ENCODE measurements around the gene ARFGEF2. TPM values are rescaled to one million over a fixed set of nuclear protein-coding genes. Genes with fewer than 3 reads are reported as not detected.

Gene ARFGEF2
- total RNA-seq, 6 experiments from 2014 or later = 23.4 to 30.0 (median 26.9) TPM

DNA sequence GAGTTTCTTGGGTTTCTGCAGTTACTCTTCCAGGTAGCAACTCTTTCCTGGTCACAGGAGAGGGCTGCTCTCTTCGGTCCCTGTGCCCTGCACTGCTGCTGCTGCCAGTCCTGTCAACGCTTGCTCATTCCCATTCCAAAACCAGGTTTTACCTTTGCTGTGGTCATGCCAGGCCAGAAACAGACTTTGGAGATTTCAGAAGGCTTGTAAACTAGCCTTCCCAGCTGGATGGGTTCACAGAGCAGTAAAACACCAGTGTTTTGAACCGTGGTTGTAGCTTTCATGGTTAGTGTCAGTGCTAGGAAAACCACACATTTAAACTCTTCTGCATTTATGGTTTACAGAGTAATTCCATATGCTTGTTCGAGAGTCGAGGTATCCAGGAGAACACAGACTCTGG is 16.2 kb downstream of the ARFGEF2 start:
- H3K4me3 ChIP-seq = no peak overlapping the region
- no peaks in the 10 kb centered on the region for H3K9me3 ChIP-seq
- TF ChIP-seq, protein P1, sequence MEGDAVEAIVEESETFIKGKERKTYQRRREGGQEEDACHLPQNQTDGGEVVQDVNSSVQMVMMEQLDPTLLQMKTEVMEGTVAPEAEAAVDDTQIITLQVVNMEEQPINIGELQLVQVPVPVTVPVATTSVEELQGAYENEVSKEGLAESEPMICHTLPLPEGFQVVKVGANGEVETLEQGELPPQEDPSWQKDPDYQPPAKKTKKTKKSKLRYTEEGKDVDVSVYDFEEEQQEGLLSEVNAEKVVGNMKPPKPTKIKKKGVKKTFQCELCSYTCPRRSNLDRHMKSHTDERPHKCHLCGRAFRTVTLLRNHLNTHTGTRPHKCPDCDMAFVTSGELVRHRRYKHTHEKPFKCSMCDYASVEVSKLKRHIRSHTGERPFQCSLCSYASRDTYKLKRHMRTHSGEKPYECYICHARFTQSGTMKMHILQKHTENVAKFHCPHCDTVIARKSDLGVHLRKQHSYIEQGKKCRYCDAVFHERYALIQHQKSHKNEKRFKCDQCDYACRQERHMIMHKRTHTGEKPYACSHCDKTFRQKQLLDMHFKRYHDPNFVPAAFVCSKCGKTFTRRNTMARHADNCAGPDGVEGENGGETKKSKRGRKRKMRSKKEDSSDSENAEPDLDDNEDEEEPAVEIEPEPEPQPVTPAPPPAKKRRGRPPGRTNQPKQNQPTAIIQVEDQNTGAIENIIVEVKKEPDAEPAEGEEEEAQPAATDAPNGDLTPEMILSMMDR (IDR thresholded peaks at IDR 0.05) = no peak
- TF ChIP-seq POLR2A (IDR thresholded peaks at IDR 0.05) = no peak
- ATAC-seq (peak in 3 of 4 donors; percentile 50 to 86 (median 75)), DNase-seq (no peak)
- intact Hi-C loops (cut with DNase I) = no loop called here
- H3K27ac ChIP-seq = peak overlapping the region in 1 of 3 donors; percentile 60
- peaks cover 0 to 14% (median 0%) of the 10 kb centered on the region in 4 donors for H3K36me3 ChIP-seq
- no peaks in the 10 kb centered on the region for H3K27me3 ChIP-seq
- H3K4me1 ChIP-seq = peaks cover 0 to 44% (median 13%) of the 10 kb centered on the region in 4 donors
- 43% methylated on average over 5 of the region's 5 CpGs for WGBS (ENCODE audit: insufficient coverage, low coverage, low lambda C conversion rate, missing lambda C conversion rate)

DNA sequence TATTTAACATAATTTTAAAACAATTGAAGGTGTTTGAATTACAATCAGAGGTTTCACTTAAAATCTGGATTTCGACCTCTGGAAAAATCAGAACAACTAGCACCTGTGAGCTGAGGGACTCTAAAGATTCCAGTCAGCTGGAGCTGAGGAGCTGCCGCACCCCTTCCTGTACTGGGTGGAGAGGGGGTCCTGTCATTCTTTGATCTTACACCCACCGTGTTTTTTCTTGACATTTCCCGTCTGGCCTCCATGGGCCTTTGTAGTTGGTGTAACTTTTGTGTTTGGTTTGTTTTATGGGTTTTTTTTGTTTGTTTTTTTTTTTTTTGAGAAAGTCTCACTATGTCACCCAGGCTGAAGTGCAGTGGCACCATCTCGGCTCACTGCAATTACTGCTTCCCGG is 17.2 kb downstream of the ARFGEF2 start:
- H3K4me3 ChIP-seq = no peak overlapping the region
- 69% methylated on average over 6 of the region's 6 CpGs for WGBS (ENCODE audit: insufficient coverage, low coverage, low lambda C conversion rate, missing lambda C conversion rate)
- no peaks in the 10 kb centered on the region for H3K9me3 ChIP-seq
- intact Hi-C loops (cut with DNase I) = no loop called here
- TF ChIP-seq, protein P1 (IDR thresholded peaks at IDR 0.05) = no peak
- TF ChIP-seq POLR2A (IDR thresholded peaks at IDR 0.05) = no peak
- H3K27ac ChIP-seq = no peak overlapping the region
- H3K27me3 ChIP-seq = no peaks in the 10 kb centered on the region
- peaks cover 0 to 23% (median 1%) of the 10 kb centered on the region in 4 donors for H3K36me3 ChIP-seq
- H3K4me1 ChIP-seq = peaks cover 0 to 34% (median 8%) of the 10 kb centered on the region in 4 donors
- no peak for DNase-seq
- no peak for ATAC-seq

DNA sequence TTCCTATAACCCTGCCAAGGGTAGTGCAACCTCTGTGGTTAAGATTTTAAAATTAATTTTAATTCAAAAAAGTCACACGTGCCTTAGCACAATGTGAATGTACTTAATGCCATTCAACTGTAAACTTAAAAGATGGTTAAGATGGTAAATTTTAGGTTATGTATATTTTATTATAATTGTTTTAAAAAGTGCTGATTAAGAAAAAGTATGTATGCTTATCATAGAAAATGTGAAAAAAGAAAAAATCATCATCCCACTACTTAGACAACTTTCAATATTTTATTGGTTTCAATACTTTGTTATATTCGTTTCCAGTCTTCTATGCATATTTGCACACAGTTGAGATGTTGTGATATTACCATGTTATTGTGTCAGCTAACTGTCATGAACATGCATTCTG is 18.7 kb downstream of the ARFGEF2 start:
- WGBS (ENCODE audit: insufficient coverage, low coverage, low lambda C conversion rate, missing lambda C conversion rate) = 61% methylated on average over 2 of the region's 2 CpGs
- DNase-seq = no peak
- H3K36me3 ChIP-seq = peaks cover 0 to 32% (median 9%) of the 10 kb centered on the region in 4 donors
- H3K27ac ChIP-seq = no peak overlapping the region
- no peaks in the 10 kb centered on the region for H3K9me3 ChIP-seq
- H3K4me3 ChIP-seq = no peak overlapping the region
- no peaks in the 10 kb centered on the region for H3K27me3 ChIP-seq
- TF ChIP-seq, protein P1 (IDR thresholded peaks at IDR 0.05) = no peak
- TF ChIP-seq POLR2A (IDR thresholded peaks at IDR 0.05) = no peak
- intact Hi-C loops (cut with DNase I) = no loop called here
- no peak for ATAC-seq
- H3K4me1 ChIP-seq = peaks cover 0 to 25% (median 2%) of the 10 kb centered on the region in 4 donors

DNA sequence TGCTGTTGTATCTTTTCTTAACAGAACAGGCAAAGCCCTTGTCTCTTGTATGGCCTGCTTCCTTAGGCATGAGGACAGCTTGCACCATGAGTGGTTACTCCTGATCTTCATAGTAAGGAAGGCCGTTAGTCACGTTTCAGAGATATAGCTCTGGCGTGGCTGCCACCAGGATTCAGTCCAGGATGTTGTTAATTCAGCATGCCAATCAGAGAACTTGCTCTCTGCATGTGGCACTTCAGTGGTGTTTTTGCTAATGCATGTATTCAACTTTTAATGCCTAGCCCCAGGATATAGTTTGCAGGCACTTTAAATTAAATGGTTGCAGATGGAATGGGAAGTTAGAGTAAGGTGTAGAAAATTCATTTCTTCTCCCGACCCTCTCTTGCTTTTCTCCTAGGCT is 20.0 kb downstream of the ARFGEF2 start:
- intact Hi-C loops (cut with DNase I) = no loop called here
- DNase-seq = no peak
- no peak for TF ChIP-seq POLR2A (IDR thresholded peaks at IDR 0.05)
- TF ChIP-seq, protein P1 (IDR thresholded peaks at IDR 0.05) = no peak
- Histone ChIP-seq H3K27me3 (no peaks in the 10 kb centered on the region), H3K27ac (no peak overlapping the region), H3K36me3 (peaks cover 0 to 32% (median 9%) of the 10 kb centered on the region in 4 donors), H3K4me1 (peaks cover 0 to 25% (median 2%) of the 10 kb centered on the region in 4 donors), H3K9me3 (no peaks in the 10 kb centered on the region), H3K4me3 (no peak overlapping the region)
- ATAC-seq = no peak
- WGBS (ENCODE audit: insufficient coverage, low coverage, low lambda C conversion rate, missing lambda C conversion rate) = 88% methylated on average over 4 of the region's 4 CpGs

DNA sequence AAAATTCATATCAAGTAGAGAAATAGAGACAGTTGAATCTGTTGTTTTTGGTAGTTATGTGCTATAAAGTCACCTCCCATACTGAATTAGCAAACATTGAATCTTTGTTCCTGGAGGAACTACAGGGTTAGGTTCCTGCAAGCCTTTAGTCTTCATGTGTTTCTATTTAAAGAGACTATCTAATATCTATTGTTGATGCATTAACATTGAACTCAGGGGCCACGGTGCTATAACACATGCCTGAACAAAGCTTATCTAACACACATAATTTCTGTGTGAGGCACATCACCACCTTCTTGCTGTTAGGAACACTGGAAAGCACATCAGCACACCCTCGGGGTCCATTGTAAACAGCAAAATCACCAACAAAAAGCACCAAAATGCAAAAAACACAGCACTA is 21.2 kb downstream of the ARFGEF2 start:
- no peak overlapping the region for H3K4me3 ChIP-seq
- 95% methylated on average over 2 of the region's 2 CpGs for WGBS (ENCODE audit: insufficient coverage, low coverage, low lambda C conversion rate, missing lambda C conversion rate)
- H3K9me3 ChIP-seq = no peaks in the 10 kb centered on the region
- intact Hi-C loops (cut with DNase I) = no loop called here
- H3K36me3 ChIP-seq = peaks cover 0 to 32% (median 9%) of the 10 kb centered on the region in 4 donors
- DNase-seq (no peak), ATAC-seq (no peak)
- TF ChIP-seq, protein P1 (IDR thresholded peaks at IDR 0.05) = no peak
- TF ChIP-seq POLR2A (IDR thresholded peaks at IDR 0.05) = no peak
- no peak overlapping the region for H3K27ac ChIP-seq
- H3K4me1 ChIP-seq = peaks cover 0 to 20% (median 2%) of the 10 kb centered on the region in 4 donors
- no peaks in the 10 kb centered on the region for H3K27me3 ChIP-seq
